GM12878 (cell line): ENCODE measurements around the gene CSNK1G2. TPM values are rescaled to one million over a fixed set of nuclear protein-coding genes. Genes with fewer than 3 reads are reported as not detected.

ENCODE experiments used
- ATAC-seq: fragments of 200-7000 bp; cut with Tn5 transposase; 3 replicates; pipeline ENCODE4 v1.9.1; 2020; ENCODE audit warnings: mild to moderate bottlenecking, moderate library complexity
- BruUV-seq: library from RNA; stranded (reverse); fragments of 400-500 nt; replicated peaks from 2 replicates; lab custom pipeline; 2021; lab: Mats Ljungman, UMichigan
- CTCF ChIA-PET: fragments of 300-600 bp; sonication (Branson Sonifier 250); formaldehyde crosslinking; extraction: SDS; loops from one replicate; lab custom pipeline; 2021; ENCODE audit warnings: inconsistent platforms; lab: Yijun Ruan, JAX
- POLR2A ChIA-PET: fragments of 350-600 bp; formaldehyde crosslinking; extraction: SDS; loops from one replicate; lab custom pipeline; 2021; ENCODE audit warnings: inconsistent platforms; lab: Charles Lee
- RAD21 ChIA-PET: fragments of 300-600 bp; sonication (Branson Sonifier 250); formaldehyde crosslinking; loops from one replicate; lab custom pipeline; 2023; ENCODE audit warnings: antibody characterized with exemption; ENCODE audit not compliant: unreplicated experiment; lab: Charles Lee
- SMC1A ChIA-PET: fragments of 300-600 bp; sonication (Branson Sonifier 250); formaldehyde crosslinking; loops from one replicate; lab custom pipeline; 2023; ENCODE audit not compliant: unreplicated experiment, uncharacterized antibody; lab: Charles Lee
- DNase-seq: peaks from one replicate; pipeline ENCODE4 v3.0.0-alpha.2; 2011; ENCODE audit warnings: low read depth, low spot score
- FAIRE-seq: peaks from 3 replicates; lab custom pipeline; 2011; peaks lifted over from hg19 to GRCh38; lab: Jason Lieb, UNC
- H2AFZ ChIP-seq: 2 replicates; pipeline ENCODE4 v1.6.0; 2011; ENCODE audit warnings: low read depth, low read length, control low read depth; ENCODE audit not compliant: control insufficient read depth
- H3K27ac ChIP-seq: 2 replicates; pipeline ENCODE4 v1.5.1; 2011; ENCODE audit warnings: control low read depth; ENCODE audit not compliant: control insufficient read depth, insufficient read depth
- H3K27me3 ChIP-seq, 2 experiments: replicated peaks in 1 of 2; 2 replicates each; pipeline versions ENCODE4 v1.6.0 to v1.6.1; 2011; ENCODE audit warnings: low read length in 1 of 2; ENCODE audit not compliant: control insufficient read depth in 2 of 2, insufficient read depth in 2 of 2
- H3K36me3 ChIP-seq, 2 experiments: 2 replicates each; pipeline ENCODE4 v1.5.1; 2011; ENCODE audit warnings: low read length in 1 of 2; ENCODE audit not compliant: control insufficient read depth in 2 of 2, insufficient read depth in 2 of 2
- H3K4me1 ChIP-seq: 2 replicates; pipeline ENCODE4 v1.6.1; 2011; ENCODE audit warnings: mild to moderate bottlenecking, low read length, moderate library complexity, mixed read lengths; ENCODE audit not compliant: control insufficient read depth, insufficient read depth
- H3K4me2 ChIP-seq: 2 replicates; pipeline ENCODE4 v1.6.0; 2011; ENCODE audit warnings: control low read depth; ENCODE audit not compliant: control insufficient read depth, insufficient read depth
- H3K4me3 ChIP-seq: fragments of 200-600 bp; sonication (generic); 2 replicates; pipeline ENCODE4 v1.5.1; 2016
- H3K79me2 ChIP-seq: 2 replicates; pipeline ENCODE4 v1.6.0; 2011; ENCODE audit warnings: low read length; ENCODE audit not compliant: control insufficient read depth, insufficient read depth
- H3K9ac ChIP-seq: 2 replicates; pipeline ENCODE4 v1.8.0; 2011; ENCODE audit warnings: low read length, control low read depth, mixed read lengths; ENCODE audit not compliant: control insufficient read depth, insufficient read depth
- H3K9me3 ChIP-seq: replicated peaks from 3 replicates; pipeline ENCODE4 v1.5.1; 2011; ENCODE audit warnings: mild to moderate bottlenecking, low read length; ENCODE audit not compliant: control insufficient read depth, insufficient read depth
- H4K20me1 ChIP-seq: 2 replicates; pipeline ENCODE4 v1.6.0; 2011; ENCODE audit not compliant: control insufficient read depth, insufficient read depth
- WRNIP1 ChIP-seq: IDR thresholded peaks from 2 replicates; pipeline ENCODE4 v1.6.1; 2011; ENCODE audit warnings: low read depth, low read length, improper control_type of control experiment, borderline replicate concordance
- WGBS: methylation state at CpG from one replicate; pipeline ENCODE4 v1.1.6; 2016; ENCODE audit warnings: low lambda C conversion rate; ENCODE audit not compliant: insufficient replicate concordance, insufficient coverage; ENCODE audit errors: missing lambda C conversion rate; 5-methylcytosine and 5-hydroxymethylcytosine counted together
- in situ Hi-C: fragments of 300-500 bp; cut with MboI; formaldehyde crosslinking; loops from 9 replicates; pipeline ENCODE4 v1.14.3; 2018; ENCODE audit warnings: mixed read lengths
- intact Hi-C: fragments of 100-400 bp; cut with micrococcal nuclease; formaldehyde crosslinking; loops from one replicate; pipeline ENCODE4 v1.14.2; 2022; ENCODE audit not compliant: unreplicated experiment
- polyA plus RNA-seq, 11 experiments: library from polyadenylated mRNA; depleted of rRNA in 4 of 11; unstranded in 6 of 11; stranded (reverse) in 5 of 11; fragments of >200 nt; fragmentation: Nextera tagmentation in 4 of 11; fragmentation: Illumina TruSeq in 1 of 11; extraction: Ambion mirVana in 4 of 11; extraction: Trizol in 1 of 11; gene quantifications; 1 replicate in 1 of 11; 2 replicates in 10 of 11; pipeline versions ENCODE4 v1.2.1 to v1.2.3, GENCODE V29; 2011 to 2016; ENCODE audit warnings: inconsistent platforms in 2 of 11, missing spikeins in 2 of 11, low read depth in 1 of 11
- total RNA-seq, 4 experiments: library from RNA; depleted of rRNA in 3 of 4; stranded (reverse); fragments of >200 nt in 3 of 4; fragmentation: Illumina TruSeq in 1 of 4; extraction: Trizol in 1 of 4; gene quantifications; 2 replicates each; pipeline versions ENCODE4 v1.2.1 to v1.2.3, GENCODE V29; 2013 to 2021
- TF ChIP-seq, protein P1 (sequence below): IDR thresholded peaks from 2 replicates; pipeline ENCODE4 v1.6.1; 2012; ENCODE audit warnings: improper control_type of control experiment, low read depth, low read length; ENCODE audit not compliant: insufficient replicate concordance
- TF ChIP-seq, protein P2 (sequence below): fragments of 450-650 bp; formaldehyde crosslinking; IDR thresholded peaks from 2 replicates; pipeline ENCODE4 v1.4.0; 2022; ENCODE audit warnings: mild to moderate bottlenecking, moderate library complexity

The CSNK1G2 gene
- total and polyA plus RNA-seq, 10 of the 15 experiments (the other 5 are each of a cell fraction or from before 2014, with no cell fraction given) = 0.64 to 109 (median 25.0) TPM

DNA sequence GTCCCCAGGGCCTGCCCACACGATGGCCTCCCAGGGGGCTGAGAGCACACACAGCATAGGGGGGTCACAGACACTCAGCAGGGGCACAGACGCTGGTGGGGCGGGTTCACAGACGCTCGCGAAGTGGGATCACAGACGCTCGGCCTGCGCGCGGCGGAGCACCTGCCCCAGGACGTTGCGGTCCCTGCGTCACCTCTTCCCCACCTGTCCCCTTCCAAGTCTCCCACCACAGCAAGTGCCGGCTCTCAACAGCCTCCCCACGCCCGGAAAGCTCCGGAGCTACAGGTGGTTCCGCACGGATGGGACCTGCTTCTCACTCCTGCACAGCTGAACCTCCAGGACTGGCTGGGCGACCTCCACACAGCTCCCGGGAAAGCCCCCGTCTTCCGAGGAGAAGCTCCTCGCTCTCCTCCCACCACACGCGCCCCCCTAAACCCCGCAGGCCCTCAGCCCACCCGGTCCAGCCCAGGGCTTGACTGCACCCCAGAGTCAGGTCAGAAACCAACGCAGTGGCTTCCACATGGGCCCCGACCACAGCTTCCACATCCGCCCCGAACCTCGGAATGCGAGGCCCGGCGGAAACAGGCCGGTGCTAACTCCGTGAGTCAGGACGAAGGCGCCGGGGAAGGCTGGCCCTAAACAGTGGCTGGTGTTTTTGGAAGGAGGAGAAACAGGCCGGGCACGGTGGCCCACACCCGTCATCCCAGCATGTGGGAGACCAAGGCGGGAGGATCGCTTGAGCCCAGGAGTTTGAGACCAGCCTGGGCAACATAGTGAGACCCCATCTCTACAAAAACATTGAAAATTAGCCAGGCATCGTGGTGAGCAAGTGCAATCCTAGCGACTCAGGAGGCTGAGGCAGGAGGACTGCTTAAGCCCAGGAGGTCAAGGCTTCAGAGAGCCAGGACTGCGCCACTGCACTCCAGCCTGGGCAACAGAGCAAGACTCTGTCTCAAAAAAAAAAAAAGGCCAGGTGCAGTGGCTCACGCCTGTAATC is 58.0 kb downstream of the CSNK1G2 start:
- ATAC-seq = no peak
- in situ Hi-C loops = no loop called here
- TF ChIP-seq, protein P1, sequence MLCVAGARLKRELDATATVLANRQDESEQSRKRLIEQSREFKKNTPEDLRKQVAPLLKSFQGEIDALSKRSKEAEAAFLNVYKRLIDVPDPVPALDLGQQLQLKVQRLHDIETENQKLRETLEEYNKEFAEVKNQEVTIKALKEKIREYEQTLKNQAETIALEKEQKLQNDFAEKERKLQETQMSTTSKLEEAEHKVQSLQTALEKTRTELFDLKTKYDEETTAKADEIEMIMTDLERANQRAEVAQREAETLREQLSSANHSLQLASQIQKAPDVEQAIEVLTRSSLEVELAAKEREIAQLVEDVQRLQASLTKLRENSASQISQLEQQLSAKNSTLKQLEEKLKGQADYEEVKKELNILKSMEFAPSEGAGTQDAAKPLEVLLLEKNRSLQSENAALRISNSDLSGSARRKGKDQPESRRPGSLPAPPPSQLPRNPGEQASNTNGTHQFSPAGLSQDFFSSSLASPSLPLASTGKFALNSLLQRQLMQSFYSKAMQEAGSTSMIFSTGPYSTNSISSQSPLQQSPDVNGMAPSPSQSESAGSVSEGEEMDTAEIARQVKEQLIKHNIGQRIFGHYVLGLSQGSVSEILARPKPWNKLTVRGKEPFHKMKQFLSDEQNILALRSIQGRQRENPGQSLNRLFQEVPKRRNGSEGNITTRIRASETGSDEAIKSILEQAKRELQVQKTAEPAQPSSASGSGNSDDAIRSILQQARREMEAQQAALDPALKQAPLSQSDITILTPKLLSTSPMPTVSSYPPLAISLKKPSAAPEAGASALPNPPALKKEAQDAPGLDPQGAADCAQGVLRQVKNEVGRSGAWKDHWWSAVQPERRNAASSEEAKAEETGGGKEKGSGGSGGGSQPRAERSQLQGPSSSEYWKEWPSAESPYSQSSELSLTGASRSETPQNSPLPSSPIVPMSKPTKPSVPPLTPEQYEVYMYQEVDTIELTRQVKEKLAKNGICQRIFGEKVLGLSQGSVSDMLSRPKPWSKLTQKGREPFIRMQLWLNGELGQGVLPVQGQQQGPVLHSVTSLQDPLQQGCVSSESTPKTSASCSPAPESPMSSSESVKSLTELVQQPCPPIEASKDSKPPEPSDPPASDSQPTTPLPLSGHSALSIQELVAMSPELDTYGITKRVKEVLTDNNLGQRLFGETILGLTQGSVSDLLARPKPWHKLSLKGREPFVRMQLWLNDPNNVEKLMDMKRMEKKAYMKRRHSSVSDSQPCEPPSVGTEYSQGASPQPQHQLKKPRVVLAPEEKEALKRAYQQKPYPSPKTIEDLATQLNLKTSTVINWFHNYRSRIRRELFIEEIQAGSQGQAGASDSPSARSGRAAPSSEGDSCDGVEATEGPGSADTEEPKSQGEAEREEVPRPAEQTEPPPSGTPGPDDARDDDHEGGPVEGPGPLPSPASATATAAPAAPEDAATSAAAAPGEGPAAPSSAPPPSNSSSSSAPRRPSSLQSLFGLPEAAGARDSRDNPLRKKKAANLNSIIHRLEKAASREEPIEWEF = no peak
- TF ChIP-seq, protein P2, sequence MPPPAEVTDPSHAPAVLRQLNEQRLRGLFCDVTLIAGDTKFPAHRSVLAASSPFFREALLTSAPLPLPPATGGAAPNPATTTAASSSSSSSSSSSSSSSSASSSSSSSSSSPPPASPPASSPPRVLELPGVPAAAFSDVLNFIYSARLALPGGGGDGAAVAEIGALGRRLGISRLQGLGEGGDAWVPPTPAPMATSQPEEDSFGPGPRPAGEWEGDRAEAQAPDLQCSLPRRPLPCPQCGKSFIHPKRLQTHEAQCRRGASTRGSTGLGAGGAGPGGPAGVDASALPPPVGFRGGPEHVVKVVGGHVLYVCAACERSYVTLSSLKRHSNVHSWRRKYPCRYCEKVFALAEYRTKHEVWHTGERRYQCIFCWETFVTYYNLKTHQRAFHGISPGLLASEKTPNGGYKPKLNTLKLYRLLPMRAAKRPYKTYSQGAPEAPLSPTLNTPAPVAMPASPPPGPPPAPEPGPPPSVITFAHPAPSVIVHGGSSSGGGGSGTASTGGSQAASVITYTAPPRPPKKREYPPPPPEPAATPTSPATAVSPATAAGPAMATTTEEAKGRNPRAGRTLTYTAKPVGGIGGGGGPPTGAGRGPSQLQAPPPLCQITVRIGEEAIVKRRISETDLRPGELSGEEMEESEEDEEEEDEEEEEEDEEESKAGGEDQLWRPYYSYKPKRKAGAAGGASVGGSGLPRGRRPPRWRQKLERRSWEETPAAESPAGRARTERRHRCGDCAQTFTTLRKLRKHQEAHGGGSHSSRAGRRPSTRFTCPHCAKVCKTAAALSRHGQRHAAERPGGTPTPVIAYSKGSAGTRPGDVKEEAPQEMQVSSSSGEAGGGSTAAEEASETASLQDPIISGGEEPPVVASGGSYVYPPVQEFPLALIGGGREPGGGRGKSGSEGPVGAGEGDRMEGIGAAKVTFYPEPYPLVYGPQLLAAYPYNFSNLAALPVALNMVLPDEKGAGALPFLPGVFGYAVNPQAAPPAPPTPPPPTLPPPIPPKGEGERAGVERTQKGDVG = no peak
- TF ChIP-seq WRNIP1 = no peak

More for the DNA sequence above, 58.0 kb downstream of the CSNK1G2 start:
- H3K9ac ChIP-seq = no peak overlapping the region
- no peak overlapping the region for H3K27ac ChIP-seq
- RAD21 ChIA-PET = no interaction called here
- no peak overlapping the region for H3K4me3 ChIP-seq
- H3K4me2 ChIP-seq = no peak overlapping the region
- H3K9me3 ChIP-seq = no peaks in the 10 kb centered on the region; the same call in 2 of the 3 replicates
- WGBS = 91% methylated on average over 50 of the region's 52 CpGs
- H3K79me2 ChIP-seq = no peaks in the 10 kb centered on the region
- no peaks in the 10 kb centered on the region for H3K36me3 ChIP-seq
- intact Hi-C loops = no loop called here
- no TSS peak for BruUV-seq
- POLR2A ChIA-PET = no interaction called here
- no peaks in the 10 kb centered on the region for H3K27me3 ChIP-seq
- SMC1A ChIA-PET = no interaction called here
- FAIRE-seq (no peak), DNase-seq (no peak)
- H4K20me1 ChIP-seq = no peaks in the 10 kb centered on the region
- peaks cover 7% of the 10 kb centered on the region for H3K4me1 ChIP-seq
- CTCF ChIA-PET = no interaction called here
- no peak overlapping the region for H2AFZ ChIP-seq
